ENCODE results near the gene FABP3. TPM values are rescaled to one million over a fixed set of nuclear protein-coding genes. Genes with fewer than 3 reads are reported as not detected.

The FABP3 gene
- total and polyA plus RNA-seq, 2 donors (not counting 3 experiments of a cell fraction or from before 2014, with no cell fraction given), result 0.84 to 2.6 TPM

- Histone ChIP-seq H4K20me1 (replicated peaks; ENCODE audit: control insufficient read depth, extremely low read depth, insufficient read depth, low read length) (no peaks in the 10 kb centered on the region), H3K27me3 (ENCODE audit: control insufficient read depth in 2 of 2, insufficient read depth in 2 of 2, low read length in 2 of 2) (no peaks in the 10 kb centered on the region), H3K27ac (ENCODE audit: insufficient read depth, low read depth, low read length) (no peak overlapping the region), H3K4me3 (replicated peaks in 1 of 3; ENCODE audit: insufficient read depth in 1 of 3, low read depth in 1 of 3, low read length in 3 of 3) (no peak overlapping the region), H3K36me3 (ENCODE audit: control insufficient read depth in 2 of 2, extremely low read depth in 1 of 2, insufficient read depth in 2 of 2, low read length in 2 of 2) (peaks cover 0 to 8% of the 10 kb centered on the region in 2 experiments), H3K9me3 (replicated peaks; ENCODE audit: control insufficient read depth, insufficient read depth, low read length) (no peaks in the 10 kb centered on the region), H3K9ac (replicated peaks; ENCODE audit: extremely low read depth, insufficient read depth, low read length) (no peak overlapping the region), H3K4me2 (ENCODE audit: insufficient read depth, low read length) (no peak overlapping the region), H3K4me1 (ENCODE audit: control insufficient read depth, extremely low read depth, insufficient read depth, low read length) (peaks cover 6% of the 10 kb centered on the region), H2AFZ (ENCODE audit: low read depth, low read length) (no peak overlapping the region), H3K79me2 (ENCODE audit: control insufficient read depth, insufficient read depth, low read length) (no peaks in the 10 kb centered on the region), H3K9me1 (replicated peaks; ENCODE audit: control insufficient read depth, extremely low read depth, insufficient read depth, low read length) (no peaks in the 10 kb centered on the region)
- ChIA-PET POLR2A (no interaction called here), CTCF (interaction anchor here (0.7 to 1.6 kb wide), 4 partner anchors 8 to 187 kb away, joined by 3 to 5 read pairs (median 4); no protein-coding TSS in a partner anchor)
- TF ChIP-seq JUN (IDR thresholded peaks at IDR 0.05; ENCODE audit: borderline replicate concordance, insufficient read depth, insufficient read length, low read depth) (no peak), FOS (IDR thresholded peaks at IDR 0.05; ENCODE audit: borderline replicate concordance, insufficient read depth, low read length) (no peak), CTCF (IDR thresholded peaks at IDR 0.05; ENCODE audit: extremely low read depth in 1 of 2, insufficient read depth in 1 of 2, low read depth in 1 of 2, low read length in 2 of 2) (no peak), MYC (IDR thresholded peaks at IDR 0.05; ENCODE audit: low read depth, low read length) (no peak), POLR2AphosphoS5 (IDR thresholded peaks at IDR 0.05; ENCODE audit: insufficient read depth, low read depth, low read length) (no peak), POLR2A (IDR thresholded peaks at IDR 0.05; ENCODE audit: low read depth, low read length) (no peak), MAX (IDR thresholded peaks at IDR 0.05; ENCODE audit: insufficient read depth, insufficient read length) (no peak), GATA2 (IDR thresholded peaks at IDR 0.05; ENCODE audit: insufficient read depth, insufficient read length, low read depth, low read length) (no peak), EZH2 (IDR thresholded peaks at IDR 0.05; ENCODE audit: borderline replicate concordance, low read depth, low read length, severe bottlenecking) (no peak)
- FAIRE-seq (no peak), DNase-seq (ENCODE audit: low read depth, low spot score) (no peak)
- intact Hi-C loops (cut with micrococcal nuclease), result no loop called here
- no TSS peak for BruUV-seq (replicated peaks)
- dilution Hi-C loops (cut with MboI; ENCODE audit: extremely low pct_ligation_motif_present, low sequenced_read_pairs), result no loop called here
Observed at GRCh38 chr1:31371121-31371959, 1.5 kb downstream of the FABP3 start.
